Upper lobe of right lung (tissue), 1 donor: Measurements from ENCODE around the gene PDE6B. TPM values are rescaled to one million over a fixed set of nuclear protein-coding genes. Genes with fewer than 3 reads are reported as not detected.

Experiments used
- ATAC-seq: fragments of 200-7000 bp; cut with Tn5 transposase; one replicate; pipeline ENCODE4 v1.9.1; 2020; ENCODE audit warnings: mild to moderate bottlenecking, moderate library complexity
- DNase-seq: peaks from one replicate; pipeline ENCODE4 v3.0.0-alpha.2; 2020
- H3K27ac ChIP-seq: fragments of 200-600 bp; one replicate; pipeline ENCODE4 v1.8.0; 2022
- H3K27me3 ChIP-seq: fragments of 200-600 bp; one replicate; pipeline ENCODE4 v1.8.0; 2022; ENCODE audit warnings: mild to moderate bottlenecking
- H3K36me3 ChIP-seq: fragments of 200-600 bp; one replicate; pipeline ENCODE4 v1.8.0; 2022
- H3K4me1 ChIP-seq: fragments of 200-600 bp; one replicate; pipeline ENCODE4 v1.8.0; 2022
- H3K4me3 ChIP-seq: fragments of 200-600 bp; one replicate; pipeline ENCODE4 v1.8.0; 2022; ENCODE audit warnings: mild to moderate bottlenecking
- H3K9me3 ChIP-seq: fragments of 200-600 bp; one replicate; pipeline ENCODE4 v1.8.0; 2022
- intact Hi-C: fragments of 100-400 bp; cut with DNase I; formaldehyde crosslinking; loops from one replicate; pipeline ENCODE4 v1.11.0; 2022
- total RNA-seq: library from RNA; stranded (reverse); fragmentation: NEBNext Ultra II Directional; extraction: Animal tissue kit (Norgen Biotek cat#: 25700); gene quantifications from one replicate; pipeline ENCODE4 v1.2.1, GENCODE V29; 2021
- TF ChIP-seq, protein P1 (sequence below): fragments of 200-600 bp; IDR thresholded peaks from one replicate; pipeline ENCODE4 v1.8.0; 2022; ENCODE audit warnings: antibody characterized with exemption
- donor health status: DM: no; HTN: yes; CAD: no; lungs with severe emphysema.

PDE6B gene
- total RNA-seq, 1 donor from 2014 or later, result 9.1 TPM

DNA sequence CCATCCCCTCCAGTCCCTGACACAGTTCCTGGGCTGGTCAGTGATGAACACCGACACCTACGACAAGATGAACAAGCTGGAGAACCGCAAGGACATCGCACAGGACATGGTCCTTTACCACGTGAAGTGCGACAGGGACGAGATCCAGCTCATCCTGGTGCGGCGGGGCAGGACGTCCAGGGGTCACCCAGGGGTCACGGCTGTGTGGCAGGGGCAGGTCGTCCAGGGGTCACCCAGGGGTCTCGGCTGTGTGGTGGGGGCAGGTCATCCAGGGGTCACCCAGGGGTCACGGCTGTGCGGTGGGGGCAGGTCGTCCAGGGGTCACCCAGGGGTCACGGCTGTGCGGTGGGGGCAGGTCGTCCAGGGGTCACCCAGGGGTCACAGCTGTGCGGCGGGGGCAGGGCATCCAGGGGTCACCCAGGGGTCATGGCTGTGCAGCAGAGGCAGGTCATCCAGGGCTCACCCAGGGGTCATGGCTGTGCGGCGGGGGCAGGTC lies 32.0 kb downstream of the PDE6B start:
- Histone ChIP-seq H3K9me3 (no peaks in the 10 kb centered on the region), H3K4me3 (no peak overlapping the region), H3K36me3 (no peaks in the 10 kb centered on the region), H3K27ac (no peak overlapping the region), H3K27me3 (peaks cover 5% of the 10 kb centered on the region), H3K4me1 (no peaks in the 10 kb centered on the region)
- ATAC-seq (no peak), DNase-seq (no peak)
- TF ChIP-seq, protein P1, sequence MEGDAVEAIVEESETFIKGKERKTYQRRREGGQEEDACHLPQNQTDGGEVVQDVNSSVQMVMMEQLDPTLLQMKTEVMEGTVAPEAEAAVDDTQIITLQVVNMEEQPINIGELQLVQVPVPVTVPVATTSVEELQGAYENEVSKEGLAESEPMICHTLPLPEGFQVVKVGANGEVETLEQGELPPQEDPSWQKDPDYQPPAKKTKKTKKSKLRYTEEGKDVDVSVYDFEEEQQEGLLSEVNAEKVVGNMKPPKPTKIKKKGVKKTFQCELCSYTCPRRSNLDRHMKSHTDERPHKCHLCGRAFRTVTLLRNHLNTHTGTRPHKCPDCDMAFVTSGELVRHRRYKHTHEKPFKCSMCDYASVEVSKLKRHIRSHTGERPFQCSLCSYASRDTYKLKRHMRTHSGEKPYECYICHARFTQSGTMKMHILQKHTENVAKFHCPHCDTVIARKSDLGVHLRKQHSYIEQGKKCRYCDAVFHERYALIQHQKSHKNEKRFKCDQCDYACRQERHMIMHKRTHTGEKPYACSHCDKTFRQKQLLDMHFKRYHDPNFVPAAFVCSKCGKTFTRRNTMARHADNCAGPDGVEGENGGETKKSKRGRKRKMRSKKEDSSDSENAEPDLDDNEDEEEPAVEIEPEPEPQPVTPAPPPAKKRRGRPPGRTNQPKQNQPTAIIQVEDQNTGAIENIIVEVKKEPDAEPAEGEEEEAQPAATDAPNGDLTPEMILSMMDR, result no peak
- intact Hi-C loops, result no loop called here

GRCh38 chr4:657834-658667 lies 32.7 kb downstream of the PDE6B start:
- DNase-seq (no peak), ATAC-seq (no peak)
- intact Hi-C loops, result no loop called here
- Histone ChIP-seq H3K27me3 (peaks cover 5% of the 10 kb centered on the region), H3K4me3 (no peak overlapping the region), H3K27ac (no peak overlapping the region), H3K4me1 (no peaks in the 10 kb centered on the region), H3K9me3 (no peaks in the 10 kb centered on the region), H3K36me3 (no peaks in the 10 kb centered on the region)
- TF ChIP-seq, protein P1, result no peak

GRCh38 chr4:658681-659667 lies 33.6 kb downstream of the PDE6B start:
- Histone ChIP-seq H3K36me3 (no peaks in the 10 kb centered on the region), H3K9me3 (no peaks in the 10 kb centered on the region), H3K4me1 (no peaks in the 10 kb centered on the region), H3K27me3 (peaks cover 5% of the 10 kb centered on the region), H3K27ac (no peak overlapping the region), H3K4me3 (no peak overlapping the region)
- intact Hi-C loops, result no loop called here
- TF ChIP-seq, protein P1, result no peak
- no peak for ATAC-seq
- no peak for DNase-seq

DNA sequence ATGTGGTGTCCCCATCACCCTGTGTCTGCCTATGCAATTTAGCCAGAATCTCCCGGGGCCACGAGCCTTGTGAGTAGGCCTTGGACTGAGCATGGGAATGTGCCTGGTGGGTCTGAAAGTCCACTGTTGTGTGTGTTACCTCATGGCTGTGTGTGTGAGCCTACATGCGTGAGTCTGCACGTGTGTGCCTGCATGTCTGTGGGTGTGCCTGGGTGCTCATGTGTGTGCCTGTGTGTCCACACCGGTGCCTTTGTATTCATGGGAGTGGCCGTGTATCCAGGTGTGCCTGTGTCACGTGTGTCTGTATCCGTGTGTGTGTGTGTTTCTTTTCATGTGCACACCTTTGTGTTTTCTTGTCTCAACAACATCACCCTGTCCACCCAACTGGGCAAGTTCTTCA lies 34.5 kb downstream of the PDE6B start:
- peaks cover 5% of the 10 kb centered on the region for H3K27me3 ChIP-seq
- DNase-seq (no peak), ATAC-seq (no peak)
- intact Hi-C loops, result no loop called here
- no peaks in the 10 kb centered on the region for H3K36me3 ChIP-seq
- H3K4me3 ChIP-seq, result no peak overlapping the region
- no peaks in the 10 kb centered on the region for H3K9me3 ChIP-seq
- TF ChIP-seq, protein P1, result no peak
- no peaks in the 10 kb centered on the region for H3K4me1 ChIP-seq
- no peak overlapping the region for H3K27ac ChIP-seq

- Histone ChIP-seq H3K4me3 (no peak overlapping the region), H3K27me3 (peaks cover under 1% of the 10 kb centered on the region), H3K4me1 (no peaks in the 10 kb centered on the region), H3K36me3 (no peaks in the 10 kb centered on the region), H3K9me3 (no peaks in the 10 kb centered on the region), H3K27ac (no peak overlapping the region)
- no peak for DNase-seq
- ATAC-seq, result no peak
- TF ChIP-seq, protein P1, result no peak
- intact Hi-C loops, result no loop called here
Measured at GRCh38 chr4:660401-660800, 35.0 kb downstream of the PDE6B start.
